ENCODE data around the gene CILP. TPM values are rescaled to one million over a fixed set of nuclear protein-coding genes. Genes with fewer than 3 reads are reported as not detected.
A peak's percentile ranks its signal among the peaks of the same experiment; 100 is the strongest.
"Not testable (repeated sequence)": the region's sequence is repeated elsewhere in the genome, so short reads cannot be mapped to it uniquely, and the experiment has no call there.

CILP gene
- total RNA-seq, 1 experiment from 2014 or later: 0.05 TPM

GRCh38 chr15:65183865-65184159, 27.5 kb downstream of the CILP start:
- no peaks in the 10 kb centered on the region for H3K9me3 Mint-ChIP-seq (ENCODE audit: low read depth, unreplicated experiment)
- H3K4me3 Mint-ChIP-seq (ENCODE audit: low read depth, unreplicated experiment): peak overlapping the region; percentile 95
- H3K27me3 Mint-ChIP-seq (ENCODE audit: unreplicated experiment): no peaks in the 10 kb centered on the region
- CTCF ChIA-PET: no interaction called here
- no peaks in the 10 kb centered on the region for H3K4me1 Mint-ChIP-seq (ENCODE audit: low read depth, unreplicated experiment)
- TSS peak; percentile 48 for BruUV-seq (replicated peaks)
- intact Hi-C loops (cut with micrococcal nuclease; ENCODE audit: unreplicated experiment): no loop called here
- no peak for TF ChIP-seq CTCF (IDR thresholded peaks at IDR 0.05; ENCODE audit: unreplicated experiment)
- no peak for DNase-seq
- H3K36me3 Mint-ChIP-seq (ENCODE audit: insufficient read depth, unreplicated experiment): peaks cover 44% of the 10 kb centered on the region
- peak overlapping the region; percentile 20 for H3K27ac Mint-ChIP-seq (ENCODE audit: unreplicated experiment)

- Mint-ChIP-seq H3K36me3 (ENCODE audit: insufficient read depth, unreplicated experiment) (peaks cover 49% of the 10 kb centered on the region), H3K27me3 (ENCODE audit: unreplicated experiment) (no peaks in the 10 kb centered on the region), H3K27ac (ENCODE audit: unreplicated experiment) (no peak overlapping the region), H3K9me3 (ENCODE audit: low read depth, unreplicated experiment) (no peaks in the 10 kb centered on the region), H3K4me3 (ENCODE audit: low read depth, unreplicated experiment) (peak overlapping the region; percentile 95), H3K4me1 (ENCODE audit: low read depth, unreplicated experiment) (peaks cover 7% of the 10 kb centered on the region)
- intact Hi-C loops (cut with micrococcal nuclease; ENCODE audit: unreplicated experiment): no loop called here
- CTCF ChIA-PET: interaction anchor here (0.6 to 0.7 kb wide), 3 partner anchors 12 to 101 kb away, joined by 3 to 6 read pairs (median 5); no protein-coding TSS in a partner anchor
- no peak for DNase-seq
- TSS peak; percentile 6 for BruUV-seq (replicated peaks)
- no peak for TF ChIP-seq CTCF (IDR thresholded peaks at IDR 0.05; ENCODE audit: unreplicated experiment)
Measured at GRCh38 chr15:65182538-65182937, 28.7 kb downstream of the CILP start.

- H3K9me3 Mint-ChIP-seq (ENCODE audit: low read depth, unreplicated experiment); H3K27me3 Mint-ChIP-seq (ENCODE audit: unreplicated experiment); DNase-seq; intact Hi-C loops (cut with micrococcal nuclease; ENCODE audit: unreplicated experiment); H3K27ac Mint-ChIP-seq (ENCODE audit: unreplicated experiment); BruUV-seq (replicated peaks); H3K4me3 Mint-ChIP-seq (ENCODE audit: low read depth, unreplicated experiment); H3K4me1 Mint-ChIP-seq (ENCODE audit: low read depth, unreplicated experiment): not testable (repeated sequence)
- peaks cover 55% of the 10 kb centered on the region for H3K36me3 Mint-ChIP-seq (ENCODE audit: insufficient read depth, unreplicated experiment)
- CTCF ChIA-PET: interaction anchor here (0.6 to 0.7 kb wide), 4 partner anchors 12 to 115 kb away, joined by 3 to 6 read pairs (median 4); no protein-coding TSS in a partner anchor
Measured at GRCh38 chr15:65181582-65182353, 29.5 kb downstream of the CILP start.

GRCh38 chr15:65180167-65180566, 31.1 kb downstream of the CILP start:
- CTCF ChIA-PET: no interaction called here
- H3K4me1 Mint-ChIP-seq (ENCODE audit: low read depth, unreplicated experiment): peaks cover 7% of the 10 kb centered on the region
- H3K36me3 Mint-ChIP-seq (ENCODE audit: insufficient read depth, unreplicated experiment): peaks cover 56% of the 10 kb centered on the region
- H3K27ac Mint-ChIP-seq (ENCODE audit: unreplicated experiment): no peak overlapping the region
- intact Hi-C loops (cut with micrococcal nuclease; ENCODE audit: unreplicated experiment): no loop called here
- no peak overlapping the region for H3K4me3 Mint-ChIP-seq (ENCODE audit: low read depth, unreplicated experiment)
- no peak for DNase-seq
- H3K27me3 Mint-ChIP-seq (ENCODE audit: unreplicated experiment): no peaks in the 10 kb centered on the region
- BruUV-seq (replicated peaks): no TSS peak
- H3K9me3 Mint-ChIP-seq (ENCODE audit: low read depth, unreplicated experiment): no peaks in the 10 kb centered on the region
- TF ChIP-seq CTCF (IDR thresholded peaks at IDR 0.05; ENCODE audit: unreplicated experiment): no peak

GRCh38 chr15:65177901-65178300, 33.4 kb downstream of the CILP start:
- no peaks in the 10 kb centered on the region for H3K9me3 Mint-ChIP-seq (ENCODE audit: low read depth, unreplicated experiment)
- no peak for TF ChIP-seq CTCF (IDR thresholded peaks at IDR 0.05; ENCODE audit: unreplicated experiment)
- H3K36me3 Mint-ChIP-seq (ENCODE audit: insufficient read depth, unreplicated experiment): peaks cover 44% of the 10 kb centered on the region
- peaks cover 16% of the 10 kb centered on the region for H3K4me1 Mint-ChIP-seq (ENCODE audit: low read depth, unreplicated experiment)
- intact Hi-C loops (cut with micrococcal nuclease; ENCODE audit: unreplicated experiment): no loop called here
- H3K27ac Mint-ChIP-seq (ENCODE audit: unreplicated experiment): no peak overlapping the region
- no TSS peak for BruUV-seq (replicated peaks)
- CTCF ChIA-PET: interaction anchor here (0.7 kb wide), 1 partner anchor 144 kb away, joined by 3 read pairs; no protein-coding TSS in a partner anchor
- DNase-seq: peak; percentile 58
- H3K4me3 Mint-ChIP-seq (ENCODE audit: low read depth, unreplicated experiment): no peak overlapping the region
- no peaks in the 10 kb centered on the region for H3K27me3 Mint-ChIP-seq (ENCODE audit: unreplicated experiment)

Measured in Calu3 (cell line).